Heart right ventricle (tissue), 16 donors: ENCODE results near the gene ENTREP1. TPM values are rescaled to one million over a fixed set of nuclear protein-coding genes. Genes with fewer than 3 reads are reported as not detected.

ENCODE experiments used
- ATAC-seq, 8 donors: fragments of 200-7000 bp; cut with Tn5 transposase; one replicate each; pipeline ENCODE4 v1.9.1; 2020; ENCODE audit warnings: mild to moderate bottlenecking in 8 of 8, moderate library complexity in 8 of 8, moderate number of reproducible peaks in 1 of 8
- DNase-seq, 2 donors: peaks; one replicate each; pipeline ENCODE4 v3.0.0-alpha.2; 2020
- H3K27ac ChIP-seq, 10 donors: fragments of 200-600 bp; sonication (generic) in 2 of 10; one replicate each; pipeline versions ENCODE4 v1.5.0 to v1.8.0; 2020 to 2022; ENCODE audit warnings: mild to moderate bottlenecking in 3 of 10
- H3K27me3 ChIP-seq, 7 donors: fragments of 200-600 bp; one replicate each; pipeline ENCODE4 v1.8.0; 2021 to 2022; ENCODE audit warnings: mild to moderate bottlenecking in 2 of 7
- H3K36me3 ChIP-seq, 9 donors: fragments of 200-600 bp; sonication (generic) in 1 of 9; one replicate each; pipeline versions ENCODE4 v1.5.0 to v1.8.0; 2020 to 2022; ENCODE audit warnings: mild to moderate bottlenecking in 2 of 9
- H3K4me1 ChIP-seq, 9 donors: fragments of 200-600 bp; sonication (generic) in 1 of 9; one replicate each; pipeline versions ENCODE4 v1.5.0 to v1.8.0; 2020 to 2022; ENCODE audit warnings: mild to moderate bottlenecking in 4 of 9
- H3K4me3 ChIP-seq, 10 donors: fragments of 200-600 bp; sonication (generic) in 2 of 10; one replicate each; pipeline versions ENCODE4 v1.5.0 to v1.8.0; 2020 to 2022; ENCODE audit warnings: mild to moderate bottlenecking in 7 of 10, moderate library complexity in 2 of 10
- H3K9me3 ChIP-seq, 11 donors: fragments of 200-600 bp in 10 of 11; sonication (generic) in 2 of 11; one replicate each; pipeline versions ENCODE4 v1.5.0 to v1.8.0; 2013 to 2022; ENCODE audit warnings: mild to moderate bottlenecking in 2 of 11, control low read depth in 1 of 11, moderate library complexity in 1 of 11
- CTCF ChIP-seq, 9 donors: fragments of 200-600 bp; sonication (generic) in 2 of 9; IDR thresholded peaks; one replicate each; pipeline versions ENCODE4 v1.5.0 to v1.8.0; 2021 to 2022; ENCODE audit warnings: antibody characterized with exemption in 9 of 9, mild to moderate bottlenecking in 5 of 9, moderate library complexity in 1 of 9
- WGBS, 2 donors: extraction: QIAGEN DNeasy Blood & Tissue Kit; methylation state at CpG; one replicate each; pipeline ENCODE4 v1.1.7; 2013; ENCODE audit warnings: inconsistent platforms in 1 of 2; 5-methylcytosine and 5-hydroxymethylcytosine counted together
- intact Hi-C, 10 donors: fragments of 100-400 bp; cut with DNase I; formaldehyde crosslinking; loops; one replicate each; pipeline versions ENCODE4 v1.11.1 to v1.14.2; 2022
- polyA plus RNA-seq, 2 donors: library from polyadenylated mRNA; stranded (reverse); fragments of 200-250 nt; gene quantifications; one replicate each; pipeline ENCODE4 v1.2.3, GENCODE V29; 2013
- total RNA-seq, 10 donors: library from RNA; stranded (reverse); fragmentation: NEBNext Ultra II Directional in 3 of 10; extraction: Animal tissue kit (Norgen Biotek cat#: 25700) in 3 of 10; gene quantifications; one replicate each; pipeline versions ENCODE4 v1.2.1 to v1.2.4, GENCODE V29; 2021 to 2023
- donor health status: Arrhythmogenic right ventricular cardiomyopathy.
- donor health status: ischemic (EF 13 %, LVEDD 7.1; RV severe dilation, severe dysfunction).
- donor health status: healthy with polysubstance abuse.
- donor health status: DM: no; HTN: yes; CAD: no.
- donor health status: DM: no; HTN: no; CAD: no.
- donor health status: ischemic (EF 25% LVEDD 6.9; RV normal size, moderate dysfunction).
- donor health status: ischemic (EF 25% LVEDD 5.7; RV mildly dilated, moderate dysfunction).
- donor health status: healthy.
- donor health status: DM: yes; HTN: yes; CAD: no.
- donor health status: Ischemic cardiomyopathy.
- donor health status: ischemic (EF 35%, LVEDD 5.7; RV mildly dilated, moderate dysfunction).
- donor health status: nonischemic (EF 11% LVEDD 7.7; RV severe dilation, severe dysfunction).
- donor health status: DM: yes; HTN: yes; CAD: no.
- donor health status: PGD.
- donor health status: ischemic (EF 29% LVEDD 5.4; RV normal size, mild dysfunction).
- donor health status: nonischemic (EF 23%, LVEDD 6.1; RV moderate dilation, normal function).

The ENTREP1 gene
- total and polyA plus RNA-seq, 12 donors = 12.3 to 40.5 (median 26.6) TPM

- H3K4me3 ChIP-seq = no peak overlapping the region
- peaks cover 0 to 36% (median 17%) of the 10 kb centered on the region in 9 donors for H3K4me1 ChIP-seq
- WGBS, 2 donors = 81 to 90% methylated on average over 1 of the region's 1 CpG
- no peak for ATAC-seq
- no peaks in the 10 kb centered on the region for H3K36me3 ChIP-seq
- no peaks in the 10 kb centered on the region for H3K27me3 ChIP-seq
- no peaks in the 10 kb centered on the region for H3K9me3 ChIP-seq
- DNase-seq = no peak
- TF ChIP-seq CTCF (IDR thresholded peaks at IDR 0.05) = no peak
- intact Hi-C loops = loop anchor here in 2 of 10 donors (1.0 to 5.0 kb wide), 2 partner anchors 28 to 35 kb away; no protein-coding TSS in a partner anchor
- H3K27ac ChIP-seq = no peak overlapping the region
Observed at GRCh38 chr9:69342769-69343168, 17.8 kb downstream of the ENTREP1 start.

- Histone ChIP-seq H3K27ac (no peak overlapping the region), H3K36me3 (no peaks in the 10 kb centered on the region), H3K4me1 (peaks cover 0 to 24% (median 13%) of the 10 kb centered on the region in 9 donors), H3K27me3 (no peaks in the 10 kb centered on the region), H3K9me3 (no peaks in the 10 kb centered on the region), H3K4me3 (no peak overlapping the region)
- DNase-seq = no peak
- peak in 6 of 8 donors; percentile 7 to 58 (median 30) for ATAC-seq
- WGBS, 2 donors = 62 to 68% methylated on average over 4 of the region's 4 CpGs
- intact Hi-C loops = loop anchor here in 1 of 10 donors (5.0 kb wide), 1 partner anchor 37 kb away; no protein-coding TSS in a partner anchor
- TF ChIP-seq CTCF (IDR thresholded peaks at IDR 0.05) = no peak
Observed at GRCh38 chr9:69344459-69344858, 19.4 kb downstream of the ENTREP1 start.

GRCh38 chr9:69346596-69347390 is 21.8 kb downstream of the ENTREP1 start:
- Histone ChIP-seq H3K36me3 (no peaks in the 10 kb centered on the region), H3K4me1 (peaks cover 0 to 15% (median 5%) of the 10 kb centered on the region in 9 donors), H3K27me3 (no peaks in the 10 kb centered on the region), H3K9me3 (no peaks in the 10 kb centered on the region), H3K4me3 (no peak overlapping the region), H3K27ac (no peak overlapping the region)
- DNase-seq (no peak), ATAC-seq (peak in 3 of 8 donors; percentile 14 to 61 (median 27))
- WGBS, 2 donors = 78 to 83% methylated on average over 6 of the region's 6 CpGs
- no peak for TF ChIP-seq CTCF (IDR thresholded peaks at IDR 0.05)
- intact Hi-C loops = no loop called here

- DNase-seq = no peak
- TF ChIP-seq CTCF (IDR thresholded peaks at IDR 0.05) = no peak
- Histone ChIP-seq H3K27me3 (no peaks in the 10 kb centered on the region), H3K4me1 (peaks cover 0 to 15% (median 5%) of the 10 kb centered on the region in 9 donors), H3K27ac (no peak overlapping the region), H3K36me3 (no peaks in the 10 kb centered on the region), H3K4me3 (no peak overlapping the region), H3K9me3 (no peaks in the 10 kb centered on the region)
- intact Hi-C loops = no loop called here
- ATAC-seq = no peak
- 33 to 40% methylated on average over 1 of the region's 1 CpG for WGBS, 2 donors
Observed at GRCh38 chr9:69347607-69348006, 22.6 kb downstream of the ENTREP1 start.
